ENCODE data around the gene OSBPL9. TPM values are rescaled to one million over a fixed set of nuclear protein-coding genes. Genes with fewer than 3 reads are reported as not detected.

The OSBPL9 gene, protein sequence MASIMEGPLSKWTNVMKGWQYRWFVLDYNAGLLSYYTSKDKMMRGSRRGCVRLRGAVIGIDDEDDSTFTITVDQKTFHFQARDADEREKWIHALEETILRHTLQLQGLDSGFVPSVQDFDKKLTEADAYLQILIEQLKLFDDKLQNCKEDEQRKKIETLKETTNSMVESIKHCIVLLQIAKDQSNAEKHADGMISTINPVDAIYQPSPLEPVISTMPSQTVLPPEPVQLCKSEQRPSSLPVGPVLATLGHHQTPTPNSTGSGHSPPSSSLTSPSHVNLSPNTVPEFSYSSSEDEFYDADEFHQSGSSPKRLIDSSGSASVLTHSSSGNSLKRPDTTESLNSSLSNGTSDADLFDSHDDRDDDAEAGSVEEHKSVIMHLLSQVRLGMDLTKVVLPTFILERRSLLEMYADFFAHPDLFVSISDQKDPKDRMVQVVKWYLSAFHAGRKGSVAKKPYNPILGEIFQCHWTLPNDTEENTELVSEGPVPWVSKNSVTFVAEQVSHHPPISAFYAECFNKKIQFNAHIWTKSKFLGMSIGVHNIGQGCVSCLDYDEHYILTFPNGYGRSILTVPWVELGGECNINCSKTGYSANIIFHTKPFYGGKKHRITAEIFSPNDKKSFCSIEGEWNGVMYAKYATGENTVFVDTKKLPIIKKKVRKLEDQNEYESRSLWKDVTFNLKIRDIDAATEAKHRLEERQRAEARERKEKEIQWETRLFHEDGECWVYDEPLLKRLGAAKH
- 48.7 TPM for total RNA-seq
- long read RNA-seq, transcript OSBPL9-201 (20 exons, 2,721 nt) = minor isoform, 7 of 64 reads
- long read RNA-seq, transcript OSBPL9-203 (24 exons, 2,893 nt) = minor isoform, 8 of 64 reads
- long read RNA-seq, transcript OSBPL9-207 (20 exons, 2,755 nt) = major isoform, 10 of 64 reads
- long read RNA-seq, partial matches to known transcripts = 13 of 64 reads
- long read RNA-seq, other reads (novel, unspliced or antisense) = 21 of 64 reads

DNA sequence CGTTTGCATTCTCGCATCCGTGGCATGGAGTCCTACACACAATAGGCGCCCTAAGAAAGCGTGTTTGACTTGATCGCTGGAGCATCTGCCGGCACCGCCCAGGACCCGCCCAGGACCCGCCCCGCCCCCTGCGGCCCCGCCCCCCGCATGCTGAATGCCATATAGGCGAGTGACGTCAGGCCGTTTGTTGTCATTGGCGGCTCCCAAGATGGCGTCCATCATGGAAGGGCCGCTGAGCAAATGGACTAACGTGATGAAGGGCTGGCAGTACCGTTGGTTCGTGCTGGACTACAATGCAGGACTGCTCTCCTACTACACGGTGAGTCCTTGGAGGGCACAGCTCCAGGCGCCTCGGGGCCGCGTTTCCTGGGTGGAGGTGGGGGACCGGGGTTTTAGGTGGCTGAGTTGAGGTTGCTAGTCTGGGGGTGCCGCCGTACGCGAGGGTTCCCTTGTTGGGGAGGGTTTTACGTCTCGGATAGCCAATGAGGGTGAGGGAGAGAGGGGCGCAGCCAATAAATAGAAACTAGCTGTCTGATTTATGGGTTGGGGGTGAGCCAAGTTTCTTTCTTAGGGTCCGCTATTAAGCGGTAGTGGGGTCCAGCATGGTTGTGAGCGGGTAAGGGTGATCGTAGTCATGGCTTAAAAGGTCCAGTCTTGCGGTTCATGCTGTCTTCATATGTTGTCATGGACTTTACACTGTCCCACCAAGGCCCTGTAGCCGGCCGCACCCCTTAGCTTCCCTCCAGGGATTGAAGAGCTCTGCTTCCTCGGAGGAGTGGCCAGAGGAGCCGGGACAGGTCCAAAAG lies at the start of gene OSBPL9:
Gene OSBPL9 (plus strand): TSS at position 190 of the 806 bp plus-strand sequence. CDS start 19 bp downstream, at position 209.
- intact Hi-C loops (cut with DNase I) = loop anchor here (5.0 kb wide), 3 partner anchors 45 to 260 kb away; partner anchors contain the start of gene NRDC
- peak; percentile 97 for DNase-seq (ENCODE audit: low spot score)

DNA sequence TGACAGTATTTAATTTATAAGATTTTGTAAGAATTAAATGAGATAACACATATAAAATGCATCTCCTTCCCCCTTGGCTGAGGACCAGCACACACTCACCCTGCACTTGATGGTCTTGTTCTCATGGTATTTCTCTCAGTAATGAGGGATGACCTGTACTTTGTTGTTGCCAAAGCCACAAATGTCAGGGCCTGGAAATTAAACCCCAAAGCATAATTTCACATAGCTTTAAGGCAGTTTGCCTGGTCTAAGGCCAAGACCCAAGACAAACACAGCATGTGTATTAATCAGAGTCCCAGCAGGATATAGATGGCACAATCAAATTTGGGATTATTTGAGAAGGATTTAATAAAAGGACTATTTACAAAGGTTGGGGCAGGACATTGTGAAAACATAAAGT lies 49.2 kb upstream of the OSBPL9 start:
- intact Hi-C loops (cut with DNase I) = no loop called here
- no peak for DNase-seq (ENCODE audit: low spot score)

DNA sequence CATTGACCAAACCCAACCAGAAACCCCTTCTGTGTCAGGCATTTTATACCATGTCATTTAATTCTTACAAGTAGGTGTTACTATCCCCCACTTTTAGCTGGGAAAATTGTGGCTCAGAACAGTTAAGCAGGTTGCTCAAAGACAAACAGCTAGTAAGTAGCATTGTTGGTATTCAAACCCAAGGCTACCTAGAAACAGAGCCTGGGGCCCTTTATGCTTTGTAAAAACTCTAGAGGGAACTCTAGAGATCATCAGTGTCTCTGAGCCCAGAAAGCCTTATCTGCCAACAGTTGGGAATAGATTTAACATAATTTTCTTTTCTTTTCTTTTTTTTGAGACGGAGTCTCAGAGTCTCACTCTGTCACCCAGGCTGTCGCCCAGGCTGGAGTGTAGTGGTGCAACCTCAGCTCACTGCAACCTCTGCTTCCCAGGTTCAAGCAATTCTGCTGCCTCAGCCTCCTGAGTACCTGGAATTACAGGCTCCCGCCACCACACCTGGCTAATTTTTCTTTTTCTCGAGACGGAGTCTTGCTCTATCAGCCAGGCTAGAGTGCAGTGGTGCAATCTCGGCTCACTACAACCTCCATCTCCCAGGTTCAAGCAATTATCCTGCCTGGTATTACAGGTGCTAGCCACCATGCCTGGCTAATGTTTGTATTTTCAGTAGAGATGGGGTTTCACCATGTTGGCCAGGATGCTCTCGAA lies 48.5 kb upstream of the OSBPL9 start:
- no peak for DNase-seq (ENCODE audit: low spot score)
- intact Hi-C loops (cut with DNase I) = no loop called here

DNA sequence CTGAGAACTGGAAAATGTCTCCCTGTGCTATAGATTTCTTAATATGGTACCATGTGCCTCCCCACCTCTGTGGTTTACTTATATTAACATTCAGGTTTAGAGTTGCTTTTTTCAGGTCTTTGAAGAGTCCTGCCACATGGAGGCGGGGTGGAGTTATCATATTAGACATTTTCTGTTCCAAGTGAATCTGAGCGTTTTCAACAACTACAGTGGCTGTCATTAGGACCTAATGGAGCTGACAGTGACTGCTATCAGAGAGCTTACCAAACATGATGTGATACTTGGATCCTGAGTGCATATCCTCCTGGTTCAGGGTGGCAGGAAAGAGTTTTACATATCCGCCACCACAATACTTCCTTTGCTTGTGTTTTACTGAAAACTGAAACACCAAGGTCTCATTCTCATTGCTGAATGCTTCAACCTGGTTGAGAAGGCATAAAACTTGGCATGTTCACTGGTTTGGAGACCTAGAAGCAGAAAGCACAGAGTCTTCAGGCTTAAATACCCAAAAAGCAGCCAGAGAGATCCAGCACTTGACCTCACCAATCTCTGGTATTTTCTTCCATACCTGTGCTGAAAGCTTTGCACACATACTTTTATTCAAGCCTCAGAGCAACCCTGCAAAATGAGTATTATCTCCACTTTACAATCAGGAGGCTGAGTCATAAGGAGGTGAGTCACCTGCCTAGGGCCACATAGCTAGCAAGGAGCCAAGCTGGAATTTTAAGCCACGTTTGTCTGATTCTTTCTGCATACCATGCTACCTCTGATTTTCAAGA lies 47.4 kb upstream of the OSBPL9 start:
- no peak for DNase-seq (ENCODE audit: low spot score)
- intact Hi-C loops (cut with DNase I) = no loop called here

DNA sequence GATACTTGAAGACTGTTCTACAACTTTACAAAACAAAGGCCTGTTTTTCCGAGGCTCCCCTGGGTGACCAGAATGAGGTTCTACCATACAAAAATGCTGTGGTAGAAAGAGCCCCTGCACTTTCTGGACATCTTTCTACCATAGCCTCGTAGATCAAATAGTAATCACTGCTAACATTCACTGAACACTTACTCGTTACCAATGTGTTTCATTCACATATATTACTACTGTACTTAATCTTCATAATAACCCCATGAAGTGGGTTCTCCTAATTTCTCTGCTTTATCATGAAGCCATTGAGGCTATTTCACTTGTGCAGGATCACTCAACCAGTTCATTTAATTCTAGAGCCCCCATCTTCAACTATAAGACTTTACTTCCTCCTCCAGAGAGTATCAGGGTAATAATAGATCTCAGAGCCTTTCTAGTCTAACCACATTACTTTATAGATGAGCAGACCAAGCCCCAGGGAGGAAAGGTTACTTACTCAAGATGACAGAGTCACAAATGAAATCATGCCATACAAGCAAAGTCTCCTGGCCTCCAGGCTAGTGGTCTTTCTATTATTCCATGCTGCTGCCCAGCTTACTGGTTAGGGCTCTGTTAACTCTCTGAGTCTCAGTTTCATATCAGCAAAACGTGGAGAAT lies 46.7 kb upstream of the OSBPL9 start:
- intact Hi-C loops (cut with DNase I) = no loop called here
- no peak for DNase-seq (ENCODE audit: low spot score)

DNA sequence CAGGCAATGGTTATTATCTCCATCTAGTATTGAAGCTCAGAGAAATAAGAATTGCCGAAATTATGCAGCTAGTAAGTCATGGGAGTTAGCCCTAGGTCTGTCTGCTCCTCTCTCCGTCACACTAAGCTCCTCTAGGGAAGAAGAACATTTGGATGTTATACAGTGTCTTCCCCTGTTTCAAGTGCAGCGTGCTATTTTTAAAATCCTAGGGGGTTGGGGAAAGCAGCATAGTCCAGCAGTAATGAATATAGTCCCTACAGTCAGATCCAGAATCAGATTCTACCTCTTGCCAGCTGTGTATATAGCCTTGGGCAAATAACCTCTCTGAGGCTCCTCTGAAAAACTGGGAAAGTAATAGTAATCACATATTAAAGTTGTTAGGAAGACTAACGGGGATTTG lies 44.5 kb upstream of the OSBPL9 start:
- DNase-seq (ENCODE audit: low spot score) = no peak
- intact Hi-C loops (cut with DNase I) = no loop called here

DNA sequence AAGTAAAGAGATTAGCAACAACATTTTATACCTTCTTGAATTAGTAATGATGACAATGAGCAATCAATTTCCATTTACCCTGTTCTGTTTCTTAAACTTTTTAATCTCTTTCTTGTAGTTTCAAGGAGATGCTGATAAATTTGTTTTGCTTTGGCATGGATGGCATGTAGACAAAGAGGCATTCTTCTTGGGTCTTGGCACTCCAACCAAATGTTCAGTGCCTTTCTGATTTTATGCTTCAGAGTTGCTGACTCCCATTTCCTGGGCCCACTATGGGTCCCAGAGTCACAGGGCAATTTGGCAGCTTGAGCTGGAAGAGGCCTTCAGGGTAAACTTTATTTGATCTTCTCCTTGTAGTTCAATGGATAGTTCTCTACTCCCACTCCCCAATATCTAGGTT lies 42.1 kb upstream of the OSBPL9 start:
- DNase-seq (ENCODE audit: low spot score) = no peak
- intact Hi-C loops (cut with DNase I) = no loop called here

DNA sequence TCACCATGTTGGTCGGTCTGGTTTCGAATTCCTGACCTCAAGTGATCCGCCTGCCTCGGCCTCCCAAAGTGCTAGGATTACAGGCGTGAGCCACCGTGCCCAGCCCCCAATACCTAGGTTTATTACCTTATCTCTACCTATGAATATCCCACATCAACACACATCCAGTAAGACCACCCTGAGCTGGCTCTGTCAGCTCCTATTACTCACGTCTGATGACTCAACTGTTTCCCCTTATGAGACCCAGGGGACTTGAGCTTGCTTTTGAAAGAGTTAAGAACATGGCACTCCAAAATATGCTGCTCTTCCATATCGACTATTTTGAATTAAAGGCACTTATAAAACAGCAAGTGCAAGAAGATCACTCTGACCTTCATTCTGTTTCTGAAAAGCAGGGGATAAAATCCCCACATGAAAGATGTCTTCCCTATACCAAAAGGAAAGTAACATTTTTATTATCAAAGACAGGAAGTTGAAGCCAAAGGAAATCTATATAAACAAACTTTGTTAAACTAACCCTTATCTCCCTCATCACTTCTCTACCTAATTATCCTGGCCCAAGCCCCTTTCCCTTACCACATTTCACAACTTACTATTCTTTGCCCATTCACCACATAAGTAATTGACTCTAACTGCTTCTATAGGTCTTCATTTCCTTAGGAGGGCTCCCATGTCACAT lies 41.3 kb upstream of the OSBPL9 start:
- intact Hi-C loops (cut with DNase I) = no loop called here
- DNase-seq (ENCODE audit: low spot score) = no peak

DNA sequence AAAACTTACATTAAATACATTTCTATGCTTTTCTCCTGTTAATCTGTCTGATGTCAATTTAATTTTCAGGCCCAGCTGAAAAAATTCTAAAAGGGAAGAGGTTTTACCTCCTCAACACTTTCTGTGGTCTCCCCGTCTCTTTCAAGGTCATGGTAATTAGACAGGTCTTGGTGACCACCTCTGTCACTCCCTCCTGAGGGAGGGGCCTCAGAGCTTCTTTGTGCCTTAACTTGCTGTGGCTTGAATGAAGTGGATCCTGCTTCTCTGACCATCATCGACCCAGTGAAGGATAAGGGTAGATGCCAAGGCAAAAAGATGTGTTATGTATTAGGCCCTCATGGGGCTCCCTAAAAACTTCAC lies 40.8 kb upstream of the OSBPL9 start:
- no peak for DNase-seq (ENCODE audit: low spot score)
- intact Hi-C loops (cut with DNase I) = no loop called here

DNA sequence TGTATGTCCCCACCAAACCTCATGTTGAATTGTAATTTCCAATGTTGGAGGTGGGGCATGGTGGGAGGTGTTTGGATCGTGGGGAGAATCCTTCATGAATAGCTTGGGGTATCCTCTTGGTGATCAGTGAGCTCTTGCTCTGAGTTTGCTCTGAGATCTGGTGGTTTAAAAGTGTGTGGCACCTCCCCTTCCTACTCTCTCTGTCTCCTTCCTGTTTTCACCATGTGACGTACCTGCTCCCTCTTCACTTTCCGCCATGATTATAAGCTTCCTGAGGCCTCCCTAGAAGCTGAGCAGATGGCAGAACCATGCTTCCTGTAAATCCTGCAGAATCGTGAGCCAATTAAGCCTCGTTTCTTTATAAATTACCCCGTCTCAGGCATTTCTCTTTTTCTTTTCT lies 40.0 kb upstream of the OSBPL9 start:
- DNase-seq (ENCODE audit: low spot score) = no peak
- intact Hi-C loops (cut with DNase I) = no loop called here

DNA sequence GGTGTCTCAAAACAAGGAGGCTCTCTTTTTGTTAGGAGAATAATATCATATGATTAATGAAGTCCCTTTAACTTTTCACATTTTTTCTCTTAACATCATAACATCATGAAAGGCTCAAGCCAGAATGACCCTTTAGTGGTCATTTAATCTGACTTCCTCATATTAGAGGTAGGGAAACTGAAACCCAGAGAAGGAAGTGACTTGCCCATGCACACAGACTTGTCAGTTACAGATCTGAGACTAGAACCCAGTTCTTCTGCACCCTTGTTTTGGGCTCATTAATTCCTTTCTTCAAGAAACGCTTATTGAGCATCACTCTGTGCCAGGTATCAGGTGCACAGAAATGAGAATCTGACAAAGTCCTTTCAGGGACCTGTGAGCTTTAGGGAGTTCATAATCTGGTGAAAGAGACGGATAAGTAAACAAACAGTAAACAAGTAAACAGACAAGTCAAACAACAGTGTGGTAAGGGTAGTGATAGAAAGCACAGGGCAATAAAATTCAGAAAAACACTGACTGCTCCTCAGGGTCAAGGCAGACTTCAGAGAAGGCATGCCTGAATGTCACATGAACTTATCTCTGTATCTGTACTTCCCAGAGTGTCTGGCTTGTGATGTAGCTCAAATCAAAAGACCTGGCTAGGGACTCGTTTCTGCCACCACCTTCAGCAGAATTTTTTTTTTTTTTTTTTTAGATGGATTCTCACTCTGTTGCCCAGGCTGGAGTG lies 38.3 kb upstream of the OSBPL9 start:
- no peak for DNase-seq (ENCODE audit: low spot score)
- intact Hi-C loops (cut with DNase I) = no loop called here

DNA sequence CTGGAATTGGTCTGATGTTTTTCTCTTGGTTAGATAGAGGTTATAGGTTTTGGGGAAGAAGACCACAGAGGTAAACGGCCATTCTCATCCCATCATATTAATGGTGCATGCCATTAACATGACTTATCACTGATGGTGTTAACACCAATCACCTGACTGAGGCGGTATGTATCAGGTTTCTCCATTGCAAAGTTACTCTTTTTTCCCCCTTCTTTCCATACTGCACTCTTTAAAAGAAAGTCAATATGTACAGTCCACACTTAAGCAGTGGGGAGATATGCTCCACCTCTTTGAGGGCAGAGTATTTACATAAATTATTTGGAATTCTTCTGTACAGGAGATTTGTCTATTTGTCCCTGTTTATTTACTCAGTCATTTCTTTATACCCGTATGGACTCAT lies 35.7 kb upstream of the OSBPL9 start:
- DNase-seq (ENCODE audit: low spot score) = no peak
- intact Hi-C loops (cut with DNase I) = no loop called here

DNA sequence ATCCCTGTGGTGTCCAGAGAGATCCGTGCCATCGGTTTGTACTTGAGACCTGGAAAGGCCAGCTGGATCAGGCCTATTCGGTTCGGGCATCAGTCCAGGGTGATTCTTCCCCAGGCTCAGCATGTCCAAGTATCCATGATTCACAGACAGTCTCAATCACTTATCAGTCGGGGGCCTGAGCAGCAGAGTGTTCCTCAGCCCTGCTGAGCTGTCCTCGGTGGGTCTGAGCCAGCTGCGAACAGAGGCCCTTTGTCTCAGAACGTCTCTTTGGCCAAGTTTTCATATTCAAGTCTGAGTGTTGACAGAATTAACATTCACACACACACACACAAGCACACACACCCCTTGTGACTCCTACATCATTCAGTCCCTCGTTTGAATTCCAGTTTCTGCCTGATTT lies 33.4 kb upstream of the OSBPL9 start:
- intact Hi-C loops (cut with DNase I) = no loop called here
- peak; percentile 77 for DNase-seq (ENCODE audit: low spot score)

DNA sequence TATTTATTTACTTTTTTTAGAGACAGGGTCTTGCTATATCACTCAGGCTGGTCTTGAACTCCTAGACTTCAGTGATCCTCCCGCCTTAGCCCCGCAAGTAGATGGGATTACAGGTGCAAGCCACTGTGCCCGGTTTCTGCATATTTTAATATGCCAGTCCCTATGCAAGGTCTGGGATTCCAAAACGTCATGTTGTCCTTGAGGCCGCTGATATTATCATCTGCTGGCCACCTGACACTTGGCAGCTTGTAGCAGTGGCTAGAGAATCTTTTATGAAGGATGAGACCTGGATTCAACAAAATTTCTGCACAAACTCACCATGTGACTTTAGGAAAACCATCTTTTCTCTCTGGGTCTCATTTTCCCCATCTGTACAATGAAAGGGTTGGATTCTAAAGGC lies 32.9 kb upstream of the OSBPL9 start:
- intact Hi-C loops (cut with DNase I) = no loop called here
- DNase-seq (ENCODE audit: low spot score) = no peak

DNA sequence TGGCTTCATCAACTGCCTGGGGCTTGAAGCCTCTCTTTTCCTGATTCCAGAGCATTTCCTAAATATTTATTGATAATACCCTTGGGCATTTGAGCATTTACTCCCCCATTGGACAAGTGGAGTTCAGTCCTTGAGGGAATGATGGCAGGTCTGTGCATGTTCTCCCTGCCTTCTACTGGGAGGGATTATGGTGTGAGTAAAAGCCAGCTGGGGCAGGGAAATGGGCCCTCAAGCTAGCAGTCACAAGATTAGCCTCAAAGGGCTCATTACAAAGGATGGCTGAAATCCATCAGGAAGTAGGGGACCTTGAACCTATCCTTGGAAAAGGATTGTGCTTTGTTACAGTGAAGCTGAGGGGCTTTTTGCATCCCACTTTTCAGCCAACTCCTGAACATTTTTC lies 24.2 kb upstream of the OSBPL9 start:
- intact Hi-C loops (cut with DNase I) = no loop called here
- no peak for DNase-seq (ENCODE audit: low spot score)

DNA sequence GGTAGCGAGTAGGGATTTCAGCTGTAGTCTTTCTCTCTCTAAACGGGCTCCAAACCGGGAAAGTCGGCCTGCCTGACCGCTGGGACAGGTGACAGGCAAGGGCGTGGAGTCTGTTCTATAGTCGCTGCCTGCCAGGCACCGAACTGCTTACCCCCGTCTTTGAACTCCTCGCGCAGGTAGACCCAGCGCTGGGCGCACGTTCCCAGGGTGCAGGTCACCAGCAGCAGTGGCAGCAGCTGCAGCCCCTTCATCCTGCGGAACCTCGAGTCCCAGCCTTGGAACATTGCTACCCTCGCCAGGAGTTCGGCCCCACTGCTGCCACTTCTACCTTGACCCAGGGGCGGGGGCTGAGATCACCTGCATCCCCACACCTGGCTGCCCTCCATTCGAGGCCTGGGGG lies 22.2 kb upstream of the OSBPL9 start:
- DNase-seq (ENCODE audit: low spot score) = no peak
- intact Hi-C loops (cut with DNase I) = no loop called here

DNA sequence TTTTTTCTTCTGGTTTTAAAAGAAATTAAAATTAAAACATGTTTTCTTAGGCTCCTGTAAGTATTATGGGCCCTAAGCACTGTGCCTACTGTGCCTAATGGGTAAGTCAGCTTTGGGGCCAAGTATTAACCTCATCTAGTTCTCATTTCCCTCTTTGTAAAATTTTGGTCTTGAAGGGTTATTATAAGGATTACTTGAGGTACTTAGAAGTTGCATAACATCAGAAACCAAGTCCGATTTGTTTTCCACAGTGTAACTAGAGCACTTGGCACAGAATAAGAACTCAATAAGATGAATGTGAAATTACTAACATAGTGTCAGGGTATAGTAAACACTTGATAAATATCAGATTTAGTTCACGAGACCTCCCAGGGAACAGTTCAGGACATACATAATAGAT lies 16.4 kb upstream of the OSBPL9 start:
- DNase-seq (ENCODE audit: low spot score) = no peak
- intact Hi-C loops (cut with DNase I) = no loop called here

All from cardiac septum (tissue), 1 donor.